HG03097 (cell line): ENCODE results near the gene OR52M1.

ENCODE experiments used
- ATAC-seq: cut with Tn5 transposase; IDR thresholded peaks from one replicate; pipeline ENCODE4 v1.9.1; 2021; ENCODE audit not compliant: unreplicated experiment, low FRiP score

The OR52M1 gene

GRCh38 chr11:4560467-4560866 is 15.5 kb downstream of the OR52M1 start:
- ATAC-seq = no peak

- ATAC-seq = no peak
These were observed 20.4 kb downstream of the OR52M1 start for GRCh38 chr11:4565371-4565770.

- ATAC-seq = no peak
These were observed 24.1 kb downstream of the OR52M1 start for GRCh38 chr11:4569075-4569474.

- ATAC-seq = no peak
These were observed 31.9 kb downstream of the OR52M1 start for GRCh38 chr11:4576880-4577279.

- ATAC-seq = no peak
These were observed 32.8 kb downstream of the OR52M1 start for GRCh38 chr11:4577761-4578160.

- no peak for ATAC-seq
These were observed 33.6 kb downstream of the OR52M1 start for GRCh38 chr11:4578624-4579023.

- no peak for ATAC-seq
These were observed 35.1 kb downstream of the OR52M1 start for GRCh38 chr11:4580124-4580523.

- no peak for ATAC-seq
These were observed 36.5 kb downstream of the OR52M1 start, which contains the start of gene OR52I2 for GRCh38 chr11:4581443-4581842. TSS of gene OR52I2 (plus strand) at chr11:4581743.

- no peak for ATAC-seq
These were observed 44.0 kb downstream of the OR52M1 start for GRCh38 chr11:4589017-4589416.

- ATAC-seq = no peak
These were observed 48.7 kb downstream of the OR52M1 start, which contains the start of gene OR52I1 for GRCh38 chr11:4593739-4594138. TSS of gene OR52I1 (plus strand) at chr11:4594039. CDS start at chr11:4594039, 0 bp downstream.
